22Rv1 (cell line): Measurements from ENCODE around the gene SYNE2.

ENCODE experiments used
- ZFX ChIP-seq: fragments of 450-650 bp; IDR thresholded peaks from 2 replicates; pipeline ENCODE4 v1.6.1; 2017; ENCODE audit warnings: antibody characterized with exemption, borderline replicate concordance
- TF ChIP-seq, protein P1 (sequence below): fragments of 450-650 bp; IDR thresholded peaks from 2 replicates; pipeline ENCODE4 v1.5.1; 2017; ENCODE audit warnings: mild to moderate bottlenecking

- TF ChIP-seq, protein P1, sequence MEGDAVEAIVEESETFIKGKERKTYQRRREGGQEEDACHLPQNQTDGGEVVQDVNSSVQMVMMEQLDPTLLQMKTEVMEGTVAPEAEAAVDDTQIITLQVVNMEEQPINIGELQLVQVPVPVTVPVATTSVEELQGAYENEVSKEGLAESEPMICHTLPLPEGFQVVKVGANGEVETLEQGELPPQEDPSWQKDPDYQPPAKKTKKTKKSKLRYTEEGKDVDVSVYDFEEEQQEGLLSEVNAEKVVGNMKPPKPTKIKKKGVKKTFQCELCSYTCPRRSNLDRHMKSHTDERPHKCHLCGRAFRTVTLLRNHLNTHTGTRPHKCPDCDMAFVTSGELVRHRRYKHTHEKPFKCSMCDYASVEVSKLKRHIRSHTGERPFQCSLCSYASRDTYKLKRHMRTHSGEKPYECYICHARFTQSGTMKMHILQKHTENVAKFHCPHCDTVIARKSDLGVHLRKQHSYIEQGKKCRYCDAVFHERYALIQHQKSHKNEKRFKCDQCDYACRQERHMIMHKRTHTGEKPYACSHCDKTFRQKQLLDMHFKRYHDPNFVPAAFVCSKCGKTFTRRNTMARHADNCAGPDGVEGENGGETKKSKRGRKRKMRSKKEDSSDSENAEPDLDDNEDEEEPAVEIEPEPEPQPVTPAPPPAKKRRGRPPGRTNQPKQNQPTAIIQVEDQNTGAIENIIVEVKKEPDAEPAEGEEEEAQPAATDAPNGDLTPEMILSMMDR, result no peak
- no peak for TF ChIP-seq ZFX
Measured at GRCh38 chr14:64170181-64170580, 317.4 kb downstream of the SYNE2 start.
